AG09309 (cell line): ENCODE results near the gene GOT2.
A peak's percentile ranks its signal among the peaks of the same experiment; 100 is the strongest.
"Not testable (repeated sequence)": the region's sequence is repeated elsewhere in the genome, so short reads cannot be mapped to it uniquely, and the experiment has no call there.

Experiments used
- DNase-seq: peaks from one replicate; pipeline ENCODE4 v3.0.0-alpha.2; 2010; ENCODE audit warnings: low read depth
- H3K4me3 ChIP-seq: 2 replicates; pipeline ENCODE4 v1.5.1; 2011; ENCODE audit warnings: mild to moderate bottlenecking, low read depth, low read length, moderate library complexity; ENCODE audit not compliant: control insufficient read depth
- CTCF ChIP-seq: IDR thresholded peaks from 2 replicates; pipeline ENCODE4 v1.5.1; 2011; ENCODE audit warnings: mild to moderate bottlenecking, low read depth, low read length, inconsistent platforms; ENCODE audit not compliant: insufficient read depth, control insufficient read depth; ENCODE audit errors: missing control alignments

The GOT2 gene

GRCh38 chr16:58678269-58678668 is 55.8 kb downstream of the GOT2 start:
- H3K4me3 ChIP-seq: no peak overlapping the region
- no peak for TF ChIP-seq CTCF
- no peak for DNase-seq

- no peak overlapping the region for H3K4me3 ChIP-seq
- TF ChIP-seq CTCF: no peak
- DNase-seq: no peak
Measured at GRCh38 chr16:58670946-58671583, 63.1 kb downstream of the GOT2 start.

GRCh38 chr16:58670177-58670576 is 63.9 kb downstream of the GOT2 start:
- no peak for DNase-seq
- no peak for TF ChIP-seq CTCF
- H3K4me3 ChIP-seq: no peak overlapping the region

GRCh38 chr16:58665200-58665599 is 68.9 kb downstream of the GOT2 start:
- H3K4me3 ChIP-seq: no peak overlapping the region
- DNase-seq: no peak
- no peak for TF ChIP-seq CTCF

- no peak overlapping the region for H3K4me3 ChIP-seq
- DNase-seq: peak; percentile 62
- peak; percentile 73 for TF ChIP-seq CTCF
Measured at GRCh38 chr16:58661199-58661830, 72.8 kb downstream of the GOT2 start.

- H3K4me3 ChIP-seq, DNase-seq: not testable (repeated sequence)
Measured at GRCh38 chr16:58659911-58660310, 74.2 kb downstream of the GOT2 start.

GRCh38 chr16:58658796-58659211 is 75.3 kb downstream of the GOT2 start:
- no peak for TF ChIP-seq CTCF
- DNase-seq: no peak
- no peak overlapping the region for H3K4me3 ChIP-seq
